Activated CD8-positive, alpha-beta memory T cell treated with anti-CD3 and anti-CD28 coated beads for 4 hours (primary cell): ENCODE results near the gene TOMM6.
"Not testable (repeated sequence)": the region's sequence is repeated elsewhere in the genome, so short reads cannot be mapped to it uniquely, and the experiment has no call there.

Source experiments
- DNase-seq, 2 donors: peaks; one replicate each; pipeline ENCODE4 v3.0.0-alpha.2; 2020; ENCODE audit warnings: low read depth in 2 of 2

TOMM6 gene

GRCh38 chr6:41785254-41785653 lies 2.2 kb upstream of the TOMM6 start:
- DNase-seq: no peak

- no peak for DNase-seq
Measured at GRCh38 chr6:41785689-41786450, 1.6 kb upstream of the TOMM6 start.

DNA sequence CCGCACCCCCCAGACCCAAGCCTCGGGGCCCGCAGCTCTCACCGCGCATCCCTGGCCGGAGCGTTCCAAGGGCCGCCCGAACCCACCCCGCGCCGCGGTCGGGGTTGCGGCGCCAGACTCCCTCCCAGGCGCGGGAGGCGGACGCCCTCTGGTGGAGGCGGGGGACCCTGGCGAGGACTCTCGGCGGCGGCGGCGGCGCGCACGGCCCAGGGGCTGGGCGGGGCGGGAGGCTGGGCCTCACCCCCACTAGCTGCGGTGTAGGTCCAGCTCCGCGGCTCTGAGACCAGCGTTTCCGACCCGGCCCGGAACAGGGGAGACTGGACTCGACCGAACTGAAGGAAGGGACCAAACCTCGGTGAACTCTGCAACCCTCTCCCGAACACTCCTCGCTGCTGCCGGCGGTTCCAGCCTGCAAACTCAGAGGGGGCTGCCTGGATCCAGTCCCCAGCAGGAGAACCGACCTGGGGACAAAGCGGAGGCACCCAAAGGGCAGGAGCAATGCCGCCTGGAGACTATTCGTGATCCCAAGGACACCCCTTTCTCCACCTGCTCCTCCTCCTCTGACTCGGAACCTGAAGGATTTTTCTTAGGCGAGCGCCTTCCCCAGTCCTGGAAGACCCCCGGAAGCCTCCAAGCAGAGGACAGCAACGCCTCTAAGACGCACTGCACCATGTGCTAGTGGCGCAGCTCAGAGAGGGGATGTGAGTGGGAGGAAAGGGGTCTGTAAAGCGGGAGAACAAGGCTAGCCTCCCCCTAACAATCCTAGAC lies 859 bp upstream of the TOMM6 start:
- DNase-seq: peak; percentile 66 to 71

- no peak for DNase-seq
Measured at GRCh38 chr6:41789390-41789724, 1.9 kb downstream of the TOMM6 start.

GRCh38 chr6:41790045-41790444 lies 2.6 kb downstream of the TOMM6 start:
- no peak for DNase-seq

DNA sequence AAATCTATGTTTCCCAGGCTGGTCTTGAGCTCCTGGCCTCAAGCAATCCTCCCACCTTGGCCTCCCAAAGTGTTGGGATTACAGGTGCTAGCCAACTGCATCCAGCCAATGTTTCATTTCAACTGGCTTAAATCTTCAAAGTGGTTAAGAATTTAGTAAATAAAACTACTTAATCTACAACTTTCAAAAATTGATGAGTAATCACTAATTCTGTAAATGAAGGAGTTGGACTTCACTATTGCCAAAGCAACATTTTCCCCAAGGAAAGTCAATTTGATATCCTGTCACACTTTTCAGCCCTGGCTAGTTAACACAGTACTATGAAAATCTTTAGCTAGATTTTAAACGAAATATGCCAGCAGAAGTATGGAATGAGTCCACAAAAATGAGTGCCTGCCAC lies 3.8 kb downstream of the TOMM6 start:
- DNase-seq: no peak

GRCh38 chr6:41791984-41792383 lies 4.5 kb downstream of the TOMM6 start:
- no peak for DNase-seq

- DNase-seq: no peak
Measured at GRCh38 chr6:41796474-41796873, 9.0 kb downstream of the TOMM6 start.

DNA sequence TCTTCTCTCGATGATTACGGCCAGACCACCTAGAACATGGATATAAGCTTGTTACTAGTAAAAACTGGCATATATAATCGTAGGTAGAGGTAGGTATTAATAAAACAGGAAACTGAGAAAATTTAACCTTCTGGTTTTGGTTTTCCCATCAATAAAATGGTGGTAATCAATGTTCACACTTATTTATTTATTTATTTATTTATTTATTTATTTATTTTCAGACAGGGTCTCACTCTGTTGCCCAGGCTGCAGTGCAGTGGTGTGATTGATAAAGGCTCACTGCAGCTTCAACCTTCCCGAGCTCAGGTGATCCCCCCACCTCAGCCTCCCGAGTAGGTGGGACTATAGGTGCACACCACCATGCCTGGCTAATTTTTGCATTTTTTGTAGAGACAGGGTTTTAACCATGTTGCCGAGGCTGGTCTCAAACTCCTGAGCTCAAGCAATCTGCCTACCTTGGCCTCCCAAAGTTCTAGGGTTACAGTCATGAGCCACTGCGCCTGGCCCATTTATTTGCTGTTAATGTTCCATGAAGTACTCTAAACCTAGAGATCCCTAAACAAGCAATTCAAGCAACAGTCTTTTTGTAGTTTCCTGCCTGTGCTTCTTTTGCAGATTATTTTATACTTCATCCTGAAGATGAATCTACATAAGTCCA lies 11.5 kb downstream of the TOMM6 start:
- DNase-seq: no peak

- no peak for DNase-seq
Measured at GRCh38 chr6:41799559-41799911, 12.0 kb downstream of the TOMM6 start.

GRCh38 chr6:41801380-41801779 lies 13.9 kb downstream of the TOMM6 start:
- DNase-seq: no peak

DNA sequence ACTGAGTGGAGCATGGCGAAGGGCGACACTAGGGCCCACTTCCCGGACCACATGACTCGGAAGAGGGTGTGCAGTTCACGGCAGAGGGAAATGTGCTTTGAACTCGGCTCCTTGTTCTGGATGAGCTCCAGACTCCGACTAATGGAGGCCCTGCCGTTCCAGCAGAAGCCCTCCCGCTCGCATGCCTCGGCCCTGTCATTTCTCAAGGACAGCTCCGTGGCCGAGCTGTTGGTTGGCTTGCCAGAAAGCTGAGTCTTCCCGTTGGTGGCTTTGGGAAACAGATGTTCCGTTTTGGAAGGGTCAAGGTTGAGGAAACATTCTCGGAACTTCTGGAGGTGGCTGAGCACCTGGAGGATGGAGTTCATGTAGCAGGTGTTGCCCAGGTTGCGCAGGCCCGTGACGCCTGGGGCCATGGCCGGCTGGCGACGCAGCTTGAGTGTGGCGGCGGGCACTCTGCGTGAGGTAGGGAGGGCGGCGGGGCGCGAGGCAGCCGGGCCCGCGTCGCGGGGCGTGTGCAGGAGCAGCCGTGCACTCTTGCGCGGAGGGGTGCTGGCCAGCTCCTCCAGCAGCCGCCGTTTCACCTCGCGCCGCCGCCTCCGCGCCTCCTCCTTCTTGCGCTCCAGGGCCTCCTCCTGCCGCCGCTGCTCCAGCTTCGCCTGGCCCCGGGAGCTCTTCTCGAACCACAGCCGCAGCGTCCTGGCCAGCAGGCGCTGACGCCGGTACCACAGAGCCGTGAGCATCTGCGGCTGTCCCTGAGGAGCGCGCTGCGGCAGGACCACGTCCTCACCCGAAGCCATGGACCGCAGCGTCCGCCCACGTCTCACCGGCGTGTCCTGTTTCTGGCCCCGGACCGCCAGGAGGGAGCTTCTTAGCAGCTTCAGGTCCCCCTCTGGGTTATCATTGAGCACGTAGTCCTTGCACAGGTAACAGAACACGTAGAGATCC lies 18.6 kb downstream of the TOMM6 start:
- no peak for DNase-seq

DNA sequence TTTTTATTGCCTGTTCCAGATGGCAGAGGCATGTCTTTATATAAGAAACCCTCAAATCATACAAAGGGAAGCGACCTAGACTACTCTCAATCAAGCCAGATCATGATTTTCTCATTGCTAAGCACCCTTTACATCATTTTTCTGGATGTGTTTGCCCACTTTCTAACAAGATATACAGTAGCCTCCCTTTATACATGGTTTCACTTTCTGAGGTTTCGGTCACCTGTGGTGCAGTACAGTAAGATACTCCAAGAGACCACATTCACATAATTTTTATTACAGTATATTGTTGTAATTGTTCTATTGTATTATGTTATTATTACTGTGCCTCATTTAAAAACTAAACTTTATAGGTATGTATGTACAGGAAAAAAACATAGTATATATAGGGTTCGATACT lies 23.6 kb downstream of the TOMM6 start:
- no peak for DNase-seq

GRCh38 chr6:41811946-41812345 lies 24.5 kb downstream of the TOMM6 start:
- not testable (repeated sequence) for DNase-seq

GRCh38 chr6:41813469-41813868 lies 26.0 kb downstream of the TOMM6 start:
- DNase-seq: no peak

- no peak for DNase-seq
Measured at GRCh38 chr6:41813956-41814355, 26.5 kb downstream of the TOMM6 start.

DNA sequence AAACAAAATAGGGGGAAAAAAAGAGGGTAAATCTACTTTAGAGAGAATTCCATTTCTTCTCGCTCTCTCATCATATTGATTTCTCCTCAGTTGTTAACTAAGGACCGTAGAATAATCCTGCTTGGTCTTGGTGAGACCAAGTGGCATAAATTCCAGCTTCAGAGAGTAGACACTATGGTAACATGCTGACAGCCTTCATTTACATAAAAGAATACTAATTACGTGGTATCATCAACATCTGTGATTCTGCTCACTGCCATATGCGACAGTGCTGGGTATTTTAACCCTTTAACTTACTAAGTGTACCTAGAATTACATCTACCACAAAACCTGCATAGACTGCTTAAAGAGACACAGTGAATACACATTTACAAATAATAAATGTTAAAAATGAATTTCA lies 27.1 kb downstream of the TOMM6 start:
- no peak for DNase-seq

DNA sequence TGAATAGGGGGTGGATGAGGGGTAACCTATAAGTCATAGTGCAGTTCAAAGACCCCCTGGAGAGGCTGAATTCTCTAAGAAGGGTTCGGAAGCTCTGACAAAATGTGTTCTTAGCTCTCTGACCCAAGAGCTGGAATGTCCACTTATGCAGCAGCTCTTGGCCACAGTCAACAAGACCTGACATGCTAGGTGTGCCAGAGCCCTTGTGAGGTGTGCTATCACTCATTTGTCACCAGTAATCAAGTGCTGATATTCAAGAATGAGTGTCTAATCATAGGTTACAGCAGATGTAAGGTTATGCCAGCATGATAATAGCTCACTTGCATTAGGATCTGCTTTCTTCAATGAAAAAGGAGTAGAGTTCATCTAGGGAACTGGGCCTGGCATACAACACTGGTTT lies 28.1 kb downstream of the TOMM6 start:
- no peak for DNase-seq

DNA sequence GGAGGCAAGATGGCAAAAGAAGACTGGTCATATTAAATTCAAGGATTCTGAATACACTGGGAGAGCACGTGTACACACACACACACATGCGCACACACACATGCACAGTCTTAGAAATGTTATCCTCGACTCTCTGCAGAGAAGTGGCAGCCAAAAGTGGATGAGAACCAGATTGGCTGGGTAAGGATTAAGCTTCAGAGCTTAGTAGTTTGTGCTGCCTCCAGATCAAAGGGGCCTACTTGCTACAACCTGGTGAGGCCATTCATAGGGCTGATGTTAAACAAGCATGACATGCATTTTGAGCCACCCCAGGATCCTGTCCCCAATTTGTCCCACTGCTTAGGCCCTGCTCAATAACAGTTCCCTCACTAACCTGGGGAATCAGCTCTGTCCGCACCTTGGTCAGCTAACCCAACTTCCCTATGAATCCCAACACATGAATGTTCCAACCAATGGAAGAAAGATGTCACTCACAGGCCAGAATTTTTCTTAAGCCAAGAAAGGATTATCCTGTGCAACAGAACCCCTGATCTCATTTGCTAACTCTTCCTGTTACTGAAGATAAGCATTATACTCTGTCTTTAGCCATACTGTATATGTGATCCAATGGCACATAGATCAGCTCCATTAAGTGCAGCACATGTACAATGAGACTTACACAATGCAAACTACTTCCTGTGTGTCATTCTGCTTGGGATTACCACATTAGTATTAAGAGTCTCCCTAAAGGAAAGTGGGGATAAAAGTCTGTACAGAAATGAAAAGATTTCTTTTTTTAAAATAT lies 31.0 kb downstream of the TOMM6 start:
- DNase-seq: no peak

- no peak for DNase-seq
Measured at GRCh38 chr6:41821266-41821665, 33.8 kb downstream of the TOMM6 start.

DNA sequence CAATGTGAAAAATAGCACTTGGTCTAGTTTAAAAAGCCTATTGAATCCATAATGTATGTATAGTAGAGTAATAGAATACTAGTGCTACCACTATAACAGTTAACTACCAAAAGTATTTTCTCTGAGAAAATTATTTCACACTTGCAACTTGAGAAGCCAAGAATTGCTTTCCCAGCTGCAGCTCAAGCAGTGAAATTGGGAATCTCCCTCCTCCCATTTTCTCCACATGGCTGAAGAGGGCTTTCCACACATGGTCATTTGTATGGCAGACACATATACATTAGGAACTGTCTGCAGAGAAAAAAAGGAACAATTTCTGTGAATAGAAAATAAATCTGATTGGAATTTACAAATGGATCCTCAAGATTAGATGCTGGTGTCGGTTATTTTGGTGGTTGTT lies 34.5 kb downstream of the TOMM6 start:
- DNase-seq: no peak
